Vagina (tissue), 2 donors: ENCODE measurements around the gene DCUN1D4. TPM values are rescaled to one million over a fixed set of nuclear protein-coding genes. Genes with fewer than 3 reads are reported as not detected.
A peak's percentile ranks its signal among the peaks of the same experiment; 100 is the strongest.

Experiments used
- DNase-seq, 2 donors: peaks; one replicate each; pipeline ENCODE4 v3.0.0-alpha.2; 2017; ENCODE audit errors: extremely low spot score in 2 of 2
- H3K27ac ChIP-seq: fragments of 200-600 bp; sonication (generic); one replicate; pipeline ENCODE4 v1.5.1; 2019
- H3K27me3 ChIP-seq: fragments of 200-600 bp; sonication (generic); one replicate; pipeline ENCODE4 v1.5.1; 2019
- H3K36me3 ChIP-seq, 2 donors: fragments of 200-600 bp; sonication (generic); one replicate each; pipeline ENCODE4 v1.5.1; 2017 to 2019
- H3K4me1 ChIP-seq: fragments of 200-600 bp; sonication (generic); one replicate; pipeline ENCODE4 v1.5.1; 2019
- H3K4me3 ChIP-seq, 2 donors: fragments of 200-600 bp; sonication (generic); 1 replicate in 1 of 2; 2 replicates in 1 of 2; pipeline ENCODE4 v1.5.1; 2016 to 2019
- H3K9me3 ChIP-seq: fragments of 200-600 bp; sonication (generic); one replicate; pipeline ENCODE4 v1.5.1; 2019
- CTCF ChIP-seq, 3 experiments: fragments of 450-650 bp in 2 of 3; fragments of 200-600 bp in 1 of 3; sonication (generic) in 1 of 3; IDR thresholded peaks; one replicate each; pipeline ENCODE4 v1.5.1; 2017 to 2019; ENCODE audit warnings: antibody characterized with exemption in 3 of 3, mild to moderate bottlenecking in 2 of 3, moderate library complexity in 2 of 3
- POLR2A ChIP-seq, 2 donors: fragments of 450-650 bp; IDR thresholded peaks; one replicate each; pipeline ENCODE4 v1.6.1; 2017; ENCODE audit warnings: antibody characterized with exemption in 2 of 2, mild to moderate bottlenecking in 2 of 2, moderate library complexity in 2 of 2
- POLR2AphosphoS5 ChIP-seq, 2 donors: sonication (generic); formaldehyde crosslinking; IDR thresholded peaks; one replicate each; pipeline ENCODE4 v1.9.0; 2017; ENCODE audit warnings: antibody characterized with exemption in 2 of 2, mild to moderate bottlenecking in 2 of 2, low read depth in 1 of 2; ENCODE audit not compliant: insufficient read depth in 1 of 2
- intact Hi-C: fragments of 100-400 bp; cut with DNase I; formaldehyde crosslinking; loops from one replicate; pipeline ENCODE4 v1.15.1; 2023
- total RNA-seq: library from RNA; depleted of rRNA; stranded (reverse); fragments of >200 nt; gene quantifications from one replicate; pipeline ENCODE4 v1.2.3, GENCODE V29; 2016

The DCUN1D4 gene
- total RNA-seq, 1 donor from 2014 or later: 47.4 TPM

- Histone ChIP-seq H3K4me3 (no peak overlapping the region), H3K9me3 (no peaks in the 10 kb centered on the region), H3K4me1 (no peaks in the 10 kb centered on the region), H3K27me3 (no peaks in the 10 kb centered on the region), H3K27ac (no peak overlapping the region), H3K36me3 (peaks cover 0 to 20% of the 10 kb centered on the region in 2 donors)
- no peak for TF ChIP-seq POLR2AphosphoS5 (IDR thresholded peaks at IDR 0.05; ENCODE audit: insufficient read depth in 1 of 2, low read depth in 1 of 2)
- TF ChIP-seq CTCF (IDR thresholded peaks at IDR 0.05): peak; percentile 41 to 66 (median 60)
- intact Hi-C loops: no loop called here
- no peak for DNase-seq
These were observed 53.0 kb downstream of the DCUN1D4 start for GRCh38 chr4:51895816-51896408.

GRCh38 chr4:51901363-51901762, 58.4 kb downstream of the DCUN1D4 start:
- H3K27ac ChIP-seq: no peak overlapping the region
- no peak for TF ChIP-seq POLR2AphosphoS5 (IDR thresholded peaks at IDR 0.05; ENCODE audit: insufficient read depth in 1 of 2, low read depth in 1 of 2)
- no peak for TF ChIP-seq CTCF (IDR thresholded peaks at IDR 0.05)
- TF ChIP-seq POLR2A (IDR thresholded peaks at IDR 0.05): no peak
- no peak for DNase-seq
- H3K36me3 ChIP-seq: peaks cover 0 to 28% of the 10 kb centered on the region in 2 donors
- no peaks in the 10 kb centered on the region for H3K27me3 ChIP-seq
- H3K4me1 ChIP-seq: no peaks in the 10 kb centered on the region
- no peak overlapping the region for H3K4me3 ChIP-seq
- intact Hi-C loops: no loop called here
- H3K9me3 ChIP-seq: no peaks in the 10 kb centered on the region

- no peak overlapping the region for H3K27ac ChIP-seq
- peaks cover 0 to 35% of the 10 kb centered on the region in 2 donors for H3K36me3 ChIP-seq
- no peak overlapping the region for H3K4me3 ChIP-seq
- intact Hi-C loops: no loop called here
- H3K9me3 ChIP-seq: no peaks in the 10 kb centered on the region
- no peaks in the 10 kb centered on the region for H3K27me3 ChIP-seq
- DNase-seq: no peak
- no peaks in the 10 kb centered on the region for H3K4me1 ChIP-seq
- TF ChIP-seq POLR2A (IDR thresholded peaks at IDR 0.05) (no peak), CTCF (IDR thresholded peaks at IDR 0.05) (no peak), POLR2AphosphoS5 (IDR thresholded peaks at IDR 0.05; ENCODE audit: insufficient read depth in 1 of 2, low read depth in 1 of 2) (no peak)
These were observed 63.4 kb downstream of the DCUN1D4 start for GRCh38 chr4:51906167-51906958.

- Histone ChIP-seq H3K36me3 (peaks cover 0 to 36% of the 10 kb centered on the region in 2 donors), H3K9me3 (no peaks in the 10 kb centered on the region), H3K4me1 (no peaks in the 10 kb centered on the region), H3K27me3 (no peaks in the 10 kb centered on the region), H3K27ac (no peak overlapping the region), H3K4me3 (no peak overlapping the region)
- TF ChIP-seq POLR2A (IDR thresholded peaks at IDR 0.05) (no peak), CTCF (IDR thresholded peaks at IDR 0.05) (no peak), POLR2AphosphoS5 (IDR thresholded peaks at IDR 0.05; ENCODE audit: insufficient read depth in 1 of 2, low read depth in 1 of 2) (no peak)
- no peak for DNase-seq
- intact Hi-C loops: no loop called here
These were observed 64.2 kb downstream of the DCUN1D4 start for GRCh38 chr4:51907006-51907669.
